HEK293 (cell line): ENCODE results near the gene PROSER2.

Experiments
- BCL11A ChIP-seq: fragments of 450-650 bp; formaldehyde crosslinking; IDR thresholded peaks from 2 replicates; pipeline ENCODE4 v1.5.1; 2016; ENCODE audit warnings: low read depth, missing biosample characterization, missing genetic modification characterization
- KLF9 ChIP-seq: fragments of 450-650 bp; formaldehyde crosslinking; IDR thresholded peaks from 2 replicates; pipeline ENCODE4 v1.5.1; 2016; ENCODE audit warnings: missing biosample characterization, missing genetic modification characterization, low read depth
- TRIM28 ChIP-seq: IDR thresholded peaks from 2 replicates; pipeline ENCODE4 v1.6.1; 2011; ENCODE audit warnings: low read length, control low read depth, borderline replicate concordance
- ZIC2 ChIP-seq: fragments of 450-650 bp; formaldehyde crosslinking; IDR thresholded peaks from 2 replicates; pipeline ENCODE4 v1.5.1; 2016; ENCODE audit warnings: missing biosample characterization, missing genetic modification characterization
- ZNF266 ChIP-seq: fragments of 450-650 bp; formaldehyde crosslinking; IDR thresholded peaks from 2 replicates; pipeline ENCODE4 v1.5.1; 2016; ENCODE audit warnings: missing biosample characterization, missing genetic modification characterization, low read depth
- ZNF274 ChIP-seq, 2 experiments: fragments of 200-500 bp in 1 of 2; fragments of 450-650 bp in 1 of 2; sonication (Bioruptor generic) in 1 of 2; formaldehyde crosslinking in 1 of 2; IDR thresholded peaks; 2 replicates each; pipeline versions ENCODE4 v1.5.1 to v1.6.1; 2014 to 2016; ENCODE audit warnings: borderline replicate concordance in 1 of 2, inconsistent platforms in 1 of 2, low read length in 1 of 2, missing biosample characterization in 1 of 2, missing genetic modification characterization in 1 of 2
- ZNF292 ChIP-seq: fragments of 450-650 bp; formaldehyde crosslinking; IDR thresholded peaks from 2 replicates; pipeline ENCODE4 v1.5.1; 2016; ENCODE audit warnings: low read depth, missing biosample characterization, missing genetic modification characterization, borderline replicate concordance
- ZNF423 ChIP-seq: fragments of 450-650 bp; formaldehyde crosslinking; IDR thresholded peaks from 2 replicates; pipeline ENCODE4 v1.5.1; 2016; ENCODE audit warnings: missing biosample characterization, missing genetic modification characterization
- ZNF433 ChIP-seq: fragments of 450-650 bp; formaldehyde crosslinking; IDR thresholded peaks from 2 replicates; pipeline ENCODE4 v1.5.1; 2016; ENCODE audit warnings: missing biosample characterization, missing genetic modification characterization, low read depth
- ZNF560 ChIP-seq: fragments of 450-650 bp; formaldehyde crosslinking; IDR thresholded peaks from 2 replicates; pipeline ENCODE4 v1.5.1; 2017; ENCODE audit warnings: missing biosample characterization, missing genetic modification characterization, borderline replicate concordance
- ZNF707 ChIP-seq: fragments of 450-650 bp; formaldehyde crosslinking; IDR thresholded peaks from 2 replicates; pipeline ENCODE4 v1.5.1; 2016; ENCODE audit warnings: missing biosample characterization, missing genetic modification characterization
- TF ChIP-seq, protein P1 (sequence below): fragments of 450-650 bp; formaldehyde crosslinking; IDR thresholded peaks from 2 replicates; pipeline ENCODE4 v1.5.1; 2016; ENCODE audit warnings: missing biosample characterization, missing genetic modification characterization

GRCh38 chr10:11878776-11879175 is 55.6 kb downstream of the PROSER2 start:
- no peak for TF ChIP-seq ZIC2 (tag by site-specific recombination)
- TF ChIP-seq, protein P1, sequence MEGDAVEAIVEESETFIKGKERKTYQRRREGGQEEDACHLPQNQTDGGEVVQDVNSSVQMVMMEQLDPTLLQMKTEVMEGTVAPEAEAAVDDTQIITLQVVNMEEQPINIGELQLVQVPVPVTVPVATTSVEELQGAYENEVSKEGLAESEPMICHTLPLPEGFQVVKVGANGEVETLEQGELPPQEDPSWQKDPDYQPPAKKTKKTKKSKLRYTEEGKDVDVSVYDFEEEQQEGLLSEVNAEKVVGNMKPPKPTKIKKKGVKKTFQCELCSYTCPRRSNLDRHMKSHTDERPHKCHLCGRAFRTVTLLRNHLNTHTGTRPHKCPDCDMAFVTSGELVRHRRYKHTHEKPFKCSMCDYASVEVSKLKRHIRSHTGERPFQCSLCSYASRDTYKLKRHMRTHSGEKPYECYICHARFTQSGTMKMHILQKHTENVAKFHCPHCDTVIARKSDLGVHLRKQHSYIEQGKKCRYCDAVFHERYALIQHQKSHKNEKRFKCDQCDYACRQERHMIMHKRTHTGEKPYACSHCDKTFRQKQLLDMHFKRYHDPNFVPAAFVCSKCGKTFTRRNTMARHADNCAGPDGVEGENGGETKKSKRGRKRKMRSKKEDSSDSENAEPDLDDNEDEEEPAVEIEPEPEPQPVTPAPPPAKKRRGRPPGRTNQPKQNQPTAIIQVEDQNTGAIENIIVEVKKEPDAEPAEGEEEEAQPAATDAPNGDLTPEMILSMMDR: no peak
- TF ChIP-seq ZNF423 (tag by site-specific recombination): no peak
- TF ChIP-seq ZNF433 (tag by site-specific recombination): no peak
- no peak for TF ChIP-seq BCL11A
- TF ChIP-seq ZNF274 (IDR thresholded peaks at IDR 0.05; ENCODE audit: low read length): no peak
- no peak for TF ChIP-seq ZNF274 (tag by site-specific recombination; IDR thresholded peaks at IDR 0.05; ENCODE audit: borderline replicate concordance)
- no peak for TF ChIP-seq ZNF560
- TF ChIP-seq ZNF292: no peak
- no peak for TF ChIP-seq TRIM28
- no peak for TF ChIP-seq KLF9 (tag by site-specific recombination)
- no peak for TF ChIP-seq ZNF266 (tag by site-specific recombination)
- no peak for TF ChIP-seq ZNF707 (tag by site-specific recombination)
